GM12891 (cell line): ENCODE data around the gene HHAT.

Experiments used
- PAX5 ChIP-seq: IDR thresholded peaks from 2 replicates; pipeline ENCODE4 v1.6.1; 2011; ENCODE audit warnings: low read length, moderate library complexity, mild to moderate bottlenecking; ENCODE audit not compliant: insufficient read depth, severe bottlenecking
- POLR2A ChIP-seq: IDR thresholded peaks from 2 replicates; pipeline ENCODE4 v1.6.1; 2011; ENCODE audit warnings: low read depth, low read length, control low read depth
- POLR2AphosphoS5 ChIP-seq: IDR thresholded peaks from 2 replicates; pipeline ENCODE4 v1.6.1; 2011; ENCODE audit warnings: low read depth, low read length, control low read depth
- SPI1 ChIP-seq: IDR thresholded peaks from 2 replicates; pipeline ENCODE4 v1.6.1; 2011; ENCODE audit warnings: low read depth, low read length, control low read depth
- TAF1 ChIP-seq: IDR thresholded peaks from 2 replicates; pipeline ENCODE4 v1.6.1; 2011; ENCODE audit warnings: low read depth, low read length, control low read depth

DNA sequence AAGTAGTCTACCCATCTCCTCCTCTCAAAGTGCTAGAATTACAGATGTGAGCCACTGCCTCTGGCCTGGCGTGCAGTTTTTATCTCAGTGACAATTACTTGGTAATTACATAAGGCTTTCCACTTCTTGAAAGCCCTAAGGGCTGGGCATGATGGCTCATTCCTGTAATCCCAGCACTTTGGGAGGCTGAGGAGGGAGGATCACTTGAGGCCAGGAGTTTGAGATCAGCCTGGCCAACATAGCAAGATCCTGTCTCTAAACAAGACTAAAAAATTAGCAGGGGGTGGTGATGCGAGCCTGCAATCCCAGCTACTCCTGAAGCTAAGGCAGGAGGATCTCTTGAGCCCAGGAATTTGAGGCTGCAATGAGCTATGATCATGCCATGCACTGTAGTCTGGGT lies 7.7 kb downstream of the HHAT start:
- TF ChIP-seq TAF1 (no peak), POLR2AphosphoS5 (no peak), POLR2A (no peak), PAX5 (no peak), SPI1 (no peak)
